Pancreas (tissue), 10 donors: ENCODE results near the gene HERC2. TPM values are rescaled to one million over a fixed set of nuclear protein-coding genes. Genes with fewer than 3 reads are reported as not detected.
"Not testable (repeated sequence)": the region's sequence is repeated elsewhere in the genome, so short reads cannot be mapped to it uniquely, and the experiment has no call there.

Experiments used
- ATAC-seq, 4 donors: fragments of 200-7000 bp; cut with Tn5 transposase; one replicate each; pipeline versions ENCODE4 v1.8.0 to v1.9.1; 2020; ENCODE audit warnings: mild to moderate bottlenecking in 4 of 4, moderate library complexity in 4 of 4
- DNase-seq, 6 donors: peaks; one replicate each; pipeline ENCODE4 v3.0.0-alpha.2; 2020
- FAIRE-seq: peaks from 2 replicates; lab custom pipeline; 2012; peaks lifted over from hg19 to GRCh38; lab: Jason Lieb, UNC
- H3K27ac ChIP-seq, 4 donors: fragments of 200-600 bp; sonication (generic); 1 replicate in 3 of 4; 2 replicates in 1 of 4; pipeline versions ENCODE4 v1.5.0 to v1.8.0; 2020
- H3K27me3 ChIP-seq, 4 donors: fragments of 200-600 bp; one replicate each; pipeline ENCODE4 v1.8.0; 2021
- H3K36me3 ChIP-seq, 3 donors: fragments of 200-600 bp; sonication (generic) in 1 of 3; one replicate each; pipeline versions ENCODE4 v1.5.0 to v1.8.0; 2020 to 2021
- H3K4me1 ChIP-seq, 3 donors: fragments of 200-600 bp; one replicate each; pipeline ENCODE4 v1.8.0; 2021
- H3K4me3 ChIP-seq, 4 donors: fragments of 200-600 bp; sonication (generic) in 2 of 4; one replicate each; pipeline versions ENCODE4 v1.5.0 to v1.8.0; 2020 to 2021
- H3K9me3 ChIP-seq, 4 donors: fragments of 200-600 bp; one replicate each; pipeline ENCODE4 v1.8.0; 2021
- CTCF ChIP-seq, 4 donors: fragments of 200-600 bp; sonication (generic) in 3 of 4; IDR thresholded peaks; one replicate each; pipeline versions ENCODE4 v1.5.0 to v1.8.0; 2021; ENCODE audit warnings: antibody characterized with exemption in 4 of 4
- WGBS, 2 donors: extraction: QIAGEN DNeasy Blood & Tissue Kit; methylation state at CpG; one replicate each; pipeline ENCODE4 v1.1.7; 2013; 5-methylcytosine and 5-hydroxymethylcytosine counted together
- intact Hi-C, 3 donors: fragments of 100-400 bp; cut with DNase I; formaldehyde crosslinking; loops; one replicate each; pipeline versions ENCODE4 v1.11.1 to v1.14.2; 2022
- polyA plus RNA-seq, 2 donors: library from polyadenylated mRNA; stranded (reverse); fragments of 200-250 nt; gene quantifications; one replicate each; pipeline ENCODE4 v1.2.3, GENCODE V29; 2013
- total RNA-seq, 6 donors: library from RNA; stranded (reverse); fragmentation: NEBNext Ultra II Directional in 4 of 6; extraction: Animal tissue kit (Norgen Biotek cat#: 25700) in 4 of 6; gene quantifications; one replicate each; pipeline versions ENCODE4 v1.2.1 to v1.2.4, GENCODE V29; 2021 to 2023
- donor health status: healthy with polysubstance abuse.
- donor health status: DM: no; HTN: no; CAD: no; lungs with moderate emphysema.
- donor health status: DM: no; HTN: no; CAD: no.
- donor health status: control.
- donor health status: control.
- donor health status: Bipolar disorder and iron deficiency.
- donor health status: DM: yes; HTN: yes; CAD: no.
- donor health status: DM: no; HTN: no; CAD: no.
- donor health status: DM: no; HTN: no; CAD: no.
- donor health status: DM: yes; HTN: yes; CAD: no.

The HERC2 gene
- total and polyA plus RNA-seq, 8 donors, result 23.7 to 38.7 (median 26.4) TPM

DNA sequence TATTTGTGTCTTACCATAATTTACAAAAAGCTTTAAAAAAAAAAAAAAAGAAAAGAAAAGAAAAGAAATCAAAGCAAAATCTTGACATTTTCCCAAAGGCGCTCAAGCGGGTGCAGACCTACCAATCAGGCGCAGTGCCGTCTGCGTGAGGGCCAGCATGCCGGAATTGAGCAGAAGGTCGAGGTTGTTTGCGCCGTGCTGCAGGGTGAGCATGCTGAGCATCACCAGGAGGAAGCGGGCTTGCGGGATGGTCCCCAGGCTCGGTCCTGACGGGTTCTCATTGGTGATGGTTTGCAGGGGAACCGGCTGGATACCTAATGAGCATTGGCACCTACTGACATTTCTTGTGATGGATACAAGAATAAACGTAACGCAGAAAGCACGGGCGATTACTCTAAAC, 93.9 kb downstream of the HERC2 start:
- TF ChIP-seq CTCF (IDR thresholded peaks at IDR 0.05), result no peak
- Histone ChIP-seq H3K4me3 (no peak overlapping the region), H3K4me1 (no peaks in the 10 kb centered on the region), H3K27me3 (no peaks in the 10 kb centered on the region), H3K36me3 (peaks cover 0 to 19% (median 0%) of the 10 kb centered on the region in 3 donors), H3K27ac (no peak overlapping the region), H3K9me3 (no peaks in the 10 kb centered on the region)
- DNase-seq, result no peak
- 97 to 99% methylated on average over 18 of the region's 18 CpGs for WGBS, 2 donors
- no peak for FAIRE-seq
- intact Hi-C loops, result no loop called here
- no peak for ATAC-seq

DNA sequence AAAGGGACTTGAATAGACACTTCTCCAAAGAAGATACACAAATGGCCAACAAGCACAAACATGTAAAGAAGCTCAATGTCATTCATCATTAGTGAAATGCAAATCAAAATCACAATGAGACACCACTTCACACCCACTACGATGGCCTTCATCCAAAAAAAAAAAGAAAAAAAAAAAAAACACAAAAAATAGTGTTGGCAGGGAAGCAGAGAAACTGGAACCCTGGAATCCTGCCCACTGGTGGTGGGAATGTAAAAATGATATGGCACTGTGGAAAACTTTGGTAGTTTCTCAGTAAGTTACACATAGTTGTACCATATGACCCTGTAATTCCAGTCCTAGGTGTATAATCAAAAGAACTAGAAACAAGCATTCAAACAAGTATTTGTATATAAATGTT, 94.7 kb downstream of the HERC2 start:
- 39 to 50% methylated on average over 1 of the region's 1 CpG for WGBS, 2 donors
- H3K4me3 ChIP-seq, H3K9me3 ChIP-seq, H3K4me1 ChIP-seq, H3K27me3 ChIP-seq, FAIRE-seq, intact Hi-C loops, DNase-seq, ATAC-seq, H3K27ac ChIP-seq: not testable (repeated sequence)
- peak in 1 of 4 donors; percentile 29 for TF ChIP-seq CTCF (IDR thresholded peaks at IDR 0.05)
- H3K36me3 ChIP-seq, result peaks cover 0 to 18% (median 0%) of the 10 kb centered on the region in 3 donors

GRCh38 chr15:28222612-28223011, 99.4 kb downstream of the HERC2 start:
- DNase-seq, H3K9me3 ChIP-seq, H3K4me1 ChIP-seq, H3K27me3 ChIP-seq, H3K27ac ChIP-seq, intact Hi-C loops, ATAC-seq, FAIRE-seq, H3K4me3 ChIP-seq: not testable (repeated sequence)
- WGBS, 2 donors, result 89 to 92% methylated on average over 7 of the region's 7 CpGs
- H3K36me3 ChIP-seq, result peaks cover 0 to 24% (median 11%) of the 10 kb centered on the region in 3 donors

DNA sequence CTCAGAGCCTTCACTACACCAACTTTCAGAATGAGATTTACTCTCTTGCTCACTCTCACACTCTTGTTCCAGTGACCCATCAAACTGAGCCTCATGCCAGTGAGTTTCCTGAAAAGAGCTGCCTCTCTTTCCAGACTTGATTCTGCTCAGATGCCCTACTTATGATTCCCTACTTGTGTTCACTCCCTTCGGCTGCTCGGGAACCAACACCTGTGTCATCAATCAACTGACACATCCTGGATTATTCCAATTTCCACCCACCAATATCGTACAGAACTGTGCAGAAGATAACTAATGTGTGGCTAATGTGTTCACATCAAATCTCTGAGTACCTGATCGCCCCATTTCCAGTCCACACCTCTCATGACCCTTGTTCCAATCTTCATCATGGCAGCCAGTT, 100.3 kb downstream of the HERC2 start:
- ATAC-seq, intact Hi-C loops, H3K9me3 ChIP-seq, FAIRE-seq, DNase-seq, H3K4me1 ChIP-seq, H3K4me3 ChIP-seq, H3K27ac ChIP-seq, H3K27me3 ChIP-seq: not testable (repeated sequence)
- WGBS, 2 donors, result 59 to 62% methylated on average over 4 of the region's 4 CpGs
- peaks cover 0 to 24% (median 11%) of the 10 kb centered on the region in 3 donors for H3K36me3 ChIP-seq

- no peak overlapping the region for H3K27ac ChIP-seq
- peaks cover 0 to 30% (median 11%) of the 10 kb centered on the region in 3 donors for H3K36me3 ChIP-seq
- ATAC-seq, result no peak
Measured at GRCh38 chr15:28219116-28219515, 102.9 kb downstream of the HERC2 start.

GRCh38 chr15:28216946-28217546, 104.9 kb downstream of the HERC2 start:
- H3K27ac ChIP-seq, H3K4me3 ChIP-seq, DNase-seq, FAIRE-seq, intact Hi-C loops, H3K9me3 ChIP-seq, H3K4me1 ChIP-seq, ATAC-seq, H3K27me3 ChIP-seq: not testable (repeated sequence)
- 94% methylated on average over 14 of the region's 14 CpGs for whole genome bisulfite sequencing, 2 donors
- H3K36me3 ChIP-seq, result peaks cover 0 to 30% (median 11%) of the 10 kb centered on the region in 3 donors

More at GRCh38 chr15:28219116-28219515, 102.9 kb downstream of the HERC2 start:
- no peak for TF ChIP-seq CTCF (IDR thresholded peaks at IDR 0.05)
- WGBS, 2 donors, result 92 to 95% methylated on average over 10 of the region's 10 CpGs
- intact Hi-C loops, result no loop called here
- Histone ChIP-seq H3K4me1 (no peaks in the 10 kb centered on the region), H3K9me3 (no peaks in the 10 kb centered on the region), H3K27me3 (no peaks in the 10 kb centered on the region), H3K4me3 (no peak overlapping the region)
- DNase-seq, result peak in 1 of 6 donors; percentile 64
- no peak for FAIRE-seq

DNA sequence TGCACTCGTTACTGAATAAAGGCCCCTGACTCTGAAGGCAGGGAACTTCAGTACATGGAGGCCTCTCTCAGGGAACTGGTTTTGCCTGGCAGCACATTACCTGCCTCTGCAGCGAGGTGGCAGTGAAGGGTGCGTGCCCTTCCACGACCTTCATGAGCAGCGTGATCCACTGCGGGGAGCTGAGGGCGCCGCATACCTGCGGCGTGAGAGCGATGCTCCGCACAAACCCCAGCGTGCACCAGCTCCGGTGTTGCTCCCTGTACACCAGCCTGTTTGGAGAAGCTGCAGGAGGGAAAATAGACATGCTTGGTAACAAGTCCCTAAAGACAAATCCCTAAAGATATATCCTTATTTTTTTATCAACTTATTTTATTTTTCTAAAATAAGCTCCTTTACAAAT, 106.5 kb downstream of the HERC2 start:
- H3K27me3 ChIP-seq, H3K27ac ChIP-seq, FAIRE-seq, intact Hi-C loops, H3K4me1 ChIP-seq, ATAC-seq, H3K4me3 ChIP-seq, DNase-seq, H3K9me3 ChIP-seq: not testable (repeated sequence)
- peaks cover 0 to 30% (median 11%) of the 10 kb centered on the region in 3 donors for H3K36me3 ChIP-seq
- WGBS, 2 donors, result 92 to 95% methylated on average over 13 to 14 of the region's 14 CpGs

DNA sequence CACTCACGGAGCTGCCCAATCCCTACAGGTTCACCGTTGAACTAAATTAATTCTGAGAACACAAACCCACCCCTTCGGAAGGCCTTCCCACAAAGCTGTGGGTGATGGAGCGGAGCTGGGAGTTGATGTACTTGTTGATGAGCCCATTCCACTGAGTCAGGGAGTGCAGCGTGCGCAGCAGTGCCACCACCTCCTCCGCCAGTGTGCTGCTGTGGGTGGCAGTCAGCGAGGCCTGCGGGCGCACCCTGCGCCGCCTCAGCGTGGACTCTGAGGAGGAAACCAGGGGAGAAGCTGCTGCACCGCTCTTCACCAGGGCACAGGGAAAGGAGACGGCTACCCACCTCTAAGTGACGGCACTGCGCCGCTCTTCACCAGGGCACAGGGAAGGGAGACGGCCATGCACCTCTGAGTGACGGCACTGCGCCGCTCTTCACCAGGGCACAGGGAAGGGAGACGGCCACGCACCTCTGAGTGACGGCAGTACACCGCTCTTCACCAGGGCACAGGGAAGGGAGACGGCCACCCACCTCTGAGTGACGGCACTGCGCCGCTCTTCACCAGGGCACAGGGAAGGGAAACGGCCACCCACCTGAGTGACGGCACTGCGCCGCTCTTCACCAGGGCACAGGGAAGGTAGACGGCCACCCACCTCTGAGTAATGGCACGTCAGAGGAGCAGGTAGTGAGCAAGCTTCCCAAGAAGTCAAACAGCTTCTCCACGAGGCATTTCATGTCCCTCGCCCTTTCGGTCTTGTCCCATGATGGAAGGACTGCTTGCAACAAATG, 107.8 kb downstream of the HERC2 start:
- H3K4me1 ChIP-seq, H3K27me3 ChIP-seq, H3K9me3 ChIP-seq, H3K4me3 ChIP-seq, DNase-seq, ATAC-seq, intact Hi-C loops, H3K27ac ChIP-seq, FAIRE-seq: not testable (repeated sequence)
- WGBS, 2 donors, result 95% methylated on average over 39 of the region's 39 CpGs
- H3K36me3 ChIP-seq, result peaks cover 0 to 19% (median under 1%) of the 10 kb centered on the region in 3 donors

DNA sequence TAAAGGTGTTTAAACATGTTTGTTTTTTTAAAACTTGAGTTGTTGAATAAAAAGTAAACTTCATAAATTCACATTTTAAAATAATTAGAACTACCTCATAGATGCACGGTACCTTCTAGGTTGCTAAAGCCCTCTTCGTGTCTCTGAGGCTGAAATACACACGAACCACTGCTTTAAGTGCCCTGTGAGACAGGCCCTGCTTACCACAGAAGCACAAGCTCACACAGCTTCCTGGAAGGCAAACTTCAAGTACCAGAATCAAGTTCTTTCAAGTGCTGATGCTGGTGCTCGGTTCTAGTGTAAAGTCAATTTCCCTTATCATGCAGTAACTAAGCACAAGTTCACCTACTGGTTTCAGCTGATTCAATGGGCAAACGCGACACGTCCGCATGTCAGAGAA, 108.6 kb downstream of the HERC2 start:
- H3K4me3 ChIP-seq, H3K27me3 ChIP-seq, H3K27ac ChIP-seq, intact Hi-C loops, H3K9me3 ChIP-seq, DNase-seq, ATAC-seq, H3K4me1 ChIP-seq, FAIRE-seq: not testable (repeated sequence)
- 90% methylated on average over 5 of the region's 8 CpGs for WGBS, 2 donors
- H3K36me3 ChIP-seq, result peaks cover 0 to 11% (median 0%) of the 10 kb centered on the region in 3 donors
